Stimulated activated CD4-positive, alpha-beta T cell treated with anti-CD3 and anti-CD28 coated beads, Interleukin-4, amount 100 ng/mL, for 24 hours (primary cell): ENCODE data around the gene NPPA.
"Not testable (repeated sequence)": the region's sequence is repeated elsewhere in the genome, so short reads cannot be mapped to it uniquely, and the experiment has no call there.

ENCODE experiments used
- DNase-seq: peaks from one replicate; pipeline ENCODE4 v3.0.0-alpha.2; 2020

NPPA gene

GRCh38 chr1:11847667-11848372 is at the start of gene NPPA:
TSS of gene NPPA (minus strand) at chr1:11847783. CDS start at chr1:11847684, 99 bp downstream.
- DNase-seq, result no peak

GRCh38 chr1:11894501-11894900 is 46.9 kb upstream of the NPPA start:
- not testable (repeated sequence) for DNase-seq

- DNase-seq, result peak; percentile 75
Measured at GRCh38 chr1:11893907-11894251, 46.3 kb upstream of the NPPA start.

- no peak for DNase-seq
Measured at GRCh38 chr1:11891433-11892186, 44.0 kb upstream of the NPPA start.

GRCh38 chr1:11888877-11889208 is 41.3 kb upstream of the NPPA start:
- DNase-seq, result no peak

GRCh38 chr1:11888206-11888876 is 40.8 kb upstream of the NPPA start:
- no peak for DNase-seq

- DNase-seq, result no peak
Measured at GRCh38 chr1:11887666-11888007, 40.1 kb upstream of the NPPA start.

GRCh38 chr1:11886986-11887665 is 39.5 kb upstream of the NPPA start:
- no peak for DNase-seq

- no peak for DNase-seq
Measured at GRCh38 chr1:11885916-11886315, 38.3 kb upstream of the NPPA start.

- no peak for DNase-seq
Measured at GRCh38 chr1:11882814-11883538, 35.4 kb upstream of the NPPA start.

GRCh38 chr1:11881749-11882441 is 34.3 kb upstream of the NPPA start:
- DNase-seq, result no peak

- no peak for DNase-seq
Measured at GRCh38 chr1:11880911-11881748, 33.5 kb upstream of the NPPA start.

GRCh38 chr1:11880181-11880575 is 32.6 kb upstream of the NPPA start:
- no peak for DNase-seq

- no peak for DNase-seq
Measured at GRCh38 chr1:11879311-11880180, 32.0 kb upstream of the NPPA start.

- DNase-seq, result no peak
Measured at GRCh38 chr1:11878891-11879190, 31.3 kb upstream of the NPPA start.

GRCh38 chr1:11878081-11878890 is 30.7 kb upstream of the NPPA start:
- no peak for DNase-seq

GRCh38 chr1:11877074-11877473 is 29.5 kb upstream of the NPPA start:
- no peak for DNase-seq

GRCh38 chr1:11875094-11875493 is 27.5 kb upstream of the NPPA start:
- no peak for DNase-seq

- no peak for DNase-seq
Measured at GRCh38 chr1:11874624-11875023, 27.0 kb upstream of the NPPA start.

GRCh38 chr1:11874258-11874562 is 26.6 kb upstream of the NPPA start:
- no peak for DNase-seq
